Measurements from ENCODE around the gene ODC1.

DNA sequence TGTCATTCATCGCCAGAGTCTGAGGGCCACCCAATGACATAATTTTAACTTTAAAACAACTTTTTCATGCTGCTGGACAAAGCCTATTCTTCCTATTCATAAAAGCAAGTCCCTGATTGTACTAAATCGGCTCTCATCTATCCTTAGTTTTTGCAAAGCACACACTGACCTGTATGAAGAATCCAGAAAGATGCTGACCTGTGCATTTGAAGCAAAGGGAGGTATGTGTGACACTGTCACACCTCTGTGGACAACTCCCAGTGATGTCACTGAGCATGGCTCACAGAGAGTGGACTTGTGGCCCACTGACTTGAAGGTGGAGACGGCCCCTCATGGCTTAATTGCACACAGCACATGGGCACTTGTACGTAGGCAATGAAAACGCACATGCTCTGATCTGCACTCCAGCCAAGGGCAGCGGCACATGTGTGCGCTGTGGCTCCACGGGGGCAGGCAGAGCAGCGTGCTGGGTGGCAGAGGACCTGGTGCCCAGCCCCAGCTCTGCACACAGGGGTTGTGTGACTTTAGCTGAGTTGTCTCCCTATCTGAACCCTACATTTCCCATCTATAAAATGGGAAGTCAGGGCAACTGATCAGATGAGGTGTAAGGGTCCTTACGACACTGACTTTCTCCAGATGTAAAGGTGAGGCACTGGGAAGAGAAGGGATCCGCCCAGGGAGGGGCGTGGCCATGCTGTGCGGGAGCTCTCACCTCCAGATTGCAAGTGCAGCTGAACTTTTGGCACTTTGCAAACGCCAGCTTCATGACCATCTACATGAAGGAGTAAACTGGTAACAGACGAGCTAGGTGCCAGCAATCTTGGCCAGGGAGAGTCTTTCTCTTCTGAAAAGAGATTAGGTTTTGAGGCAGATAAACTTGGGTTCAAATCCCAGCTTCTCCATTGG, 14.3 kb upstream of the ODC1 start:
- TF ChIP-seq CTCF (conservative IDR thresholded peaks at IDR 0.05), result no peak
- TF ChIP-seq ZFX (IDR thresholded peaks at IDR 0.05), result no peak

All from C4-2B (cell line).